Endothelial cell (in vitro differentiated cells): ENCODE data around the gene KMT2E. TPM values are rescaled to one million over a fixed set of nuclear protein-coding genes. Genes with fewer than 3 reads are reported as not detected.
A peak's percentile ranks its signal among the peaks of the same experiment; 100 is the strongest.

Source experiments
- DNase-seq: peaks from one replicate; pipeline ENCODE4 v3.0.0; 2021; ENCODE audit warnings: low spot score
- H3K27ac Mint-ChIP-seq: one replicate; pipeline ENCODE4 v1.8.0; 2021; ENCODE audit warnings: mixed read lengths, inconsistent platforms; ENCODE audit not compliant: unreplicated experiment
- H3K27me3 Mint-ChIP-seq: one replicate; pipeline ENCODE4 v1.8.0; 2021; ENCODE audit warnings: mild to moderate bottlenecking, moderate library complexity, mixed read lengths, inconsistent platforms; ENCODE audit not compliant: unreplicated experiment
- H3K36me3 Mint-ChIP-seq: one replicate; pipeline ENCODE4 v1.8.0; 2021; ENCODE audit warnings: mild to moderate bottlenecking, low read depth, mixed read lengths, inconsistent platforms; ENCODE audit not compliant: unreplicated experiment
- H3K4me1 Mint-ChIP-seq: one replicate; pipeline ENCODE4 v1.8.0; 2021; ENCODE audit warnings: mild to moderate bottlenecking, mixed read lengths, inconsistent platforms; ENCODE audit not compliant: unreplicated experiment
- H3K4me3 Mint-ChIP-seq: one replicate; pipeline ENCODE4 v1.8.0; 2021; ENCODE audit warnings: mild to moderate bottlenecking, mixed read lengths, inconsistent platforms; ENCODE audit not compliant: unreplicated experiment
- H3K9me3 Mint-ChIP-seq: one replicate; pipeline ENCODE4 v1.8.0; 2021; ENCODE audit warnings: mixed read lengths, inconsistent platforms; ENCODE audit not compliant: unreplicated experiment
- CTCF ChIP-seq: fragments of 200-600 bp; sonication (generic); IDR thresholded peaks from one replicate; pipeline ENCODE4 v1.5.0; 2021; ENCODE audit warnings: antibody characterized with exemption; ENCODE audit not compliant: unreplicated experiment
- total RNA-seq: library from RNA; stranded (reverse); fragmentation: NEBNext Ultra II Directional; extraction: Animal tissue kit (Norgen Biotek cat#: 25700); gene quantifications from one replicate; pipeline ENCODE4 v1.2.1, GENCODE V29; 2021; ENCODE audit not compliant: unreplicated experiment

Gene KMT2E
- total RNA-seq, 1 donor from 2014 or later, result 71.0 TPM

GRCh38 chr7:105139381-105139780, 125.4 kb downstream of the KMT2E start:
- peaks cover 8% of the 10 kb centered on the region for H3K27me3 Mint-ChIP-seq
- H3K27ac Mint-ChIP-seq, result peak overlapping the region; percentile 48
- peaks cover 20% of the 10 kb centered on the region for H3K36me3 Mint-ChIP-seq
- no peaks in the 10 kb centered on the region for H3K9me3 Mint-ChIP-seq
- H3K4me1 Mint-ChIP-seq, result peaks cover 14% of the 10 kb centered on the region
- no peak for DNase-seq
- H3K4me3 Mint-ChIP-seq, result no peak overlapping the region
- TF ChIP-seq CTCF, result no peak

- Mint-ChIP-seq H3K27me3 (peaks cover 6% of the 10 kb centered on the region), H3K27ac (no peak overlapping the region), H3K36me3 (peaks cover 17% of the 10 kb centered on the region), H3K9me3 (no peaks in the 10 kb centered on the region), H3K4me3 (no peak overlapping the region), H3K4me1 (peaks cover 14% of the 10 kb centered on the region)
- TF ChIP-seq CTCF, result no peak
- DNase-seq, result no peak
Observed at GRCh38 chr7:105141068-105141467, 127.1 kb downstream of the KMT2E start.

GRCh38 chr7:105149827-105150226, 135.8 kb downstream of the KMT2E start:
- Mint-ChIP-seq H3K36me3 (peaks cover 3% of the 10 kb centered on the region), H3K27ac (no peak overlapping the region), H3K27me3 (peaks cover 6% of the 10 kb centered on the region), H3K9me3 (no peaks in the 10 kb centered on the region), H3K4me1 (peaks cover 15% of the 10 kb centered on the region), H3K4me3 (no peak overlapping the region)
- no peak for TF ChIP-seq CTCF
- DNase-seq, result no peak

- peaks cover 15% of the 10 kb centered on the region for H3K4me1 Mint-ChIP-seq
- no peak for DNase-seq
- H3K27me3 Mint-ChIP-seq, result peaks cover 6% of the 10 kb centered on the region
- no peaks in the 10 kb centered on the region for H3K9me3 Mint-ChIP-seq
- no peak overlapping the region for H3K4me3 Mint-ChIP-seq
- no peak overlapping the region for H3K27ac Mint-ChIP-seq
- no peak for TF ChIP-seq CTCF
- H3K36me3 Mint-ChIP-seq, result peaks cover 3% of the 10 kb centered on the region
Observed at GRCh38 chr7:105151152-105151551, 137.1 kb downstream of the KMT2E start.

GRCh38 chr7:105153531-105153930, 139.5 kb downstream of the KMT2E start:
- H3K27ac Mint-ChIP-seq, result peak overlapping the region; percentile 72
- peaks cover 3% of the 10 kb centered on the region for H3K36me3 Mint-ChIP-seq
- no peak for TF ChIP-seq CTCF
- no peak for DNase-seq
- H3K4me1 Mint-ChIP-seq, result peaks cover 15% of the 10 kb centered on the region
- no peak overlapping the region for H3K4me3 Mint-ChIP-seq
- H3K9me3 Mint-ChIP-seq, result no peaks in the 10 kb centered on the region
- peaks cover 2% of the 10 kb centered on the region for H3K27me3 Mint-ChIP-seq
